C4-2B (cell line): ENCODE results near the gene PBRM1.

Source experiments
- H3K27ac ChIP-seq: fragments of 450-650 bp; 2 replicates; pipeline ENCODE4 v1.5.1; 2017
- ZFX ChIP-seq: fragments of 450-650 bp; IDR thresholded peaks from 2 replicates; pipeline ENCODE4 v1.6.1; 2017
- TF ChIP-seq, protein P1 (sequence below): fragments of 450-650 bp; conservative IDR thresholded peaks from 2 replicates; pipeline ENCODE4 v1.5.1; 2017; ENCODE audit warnings: mild to moderate bottlenecking

PBRM1 gene

DNA sequence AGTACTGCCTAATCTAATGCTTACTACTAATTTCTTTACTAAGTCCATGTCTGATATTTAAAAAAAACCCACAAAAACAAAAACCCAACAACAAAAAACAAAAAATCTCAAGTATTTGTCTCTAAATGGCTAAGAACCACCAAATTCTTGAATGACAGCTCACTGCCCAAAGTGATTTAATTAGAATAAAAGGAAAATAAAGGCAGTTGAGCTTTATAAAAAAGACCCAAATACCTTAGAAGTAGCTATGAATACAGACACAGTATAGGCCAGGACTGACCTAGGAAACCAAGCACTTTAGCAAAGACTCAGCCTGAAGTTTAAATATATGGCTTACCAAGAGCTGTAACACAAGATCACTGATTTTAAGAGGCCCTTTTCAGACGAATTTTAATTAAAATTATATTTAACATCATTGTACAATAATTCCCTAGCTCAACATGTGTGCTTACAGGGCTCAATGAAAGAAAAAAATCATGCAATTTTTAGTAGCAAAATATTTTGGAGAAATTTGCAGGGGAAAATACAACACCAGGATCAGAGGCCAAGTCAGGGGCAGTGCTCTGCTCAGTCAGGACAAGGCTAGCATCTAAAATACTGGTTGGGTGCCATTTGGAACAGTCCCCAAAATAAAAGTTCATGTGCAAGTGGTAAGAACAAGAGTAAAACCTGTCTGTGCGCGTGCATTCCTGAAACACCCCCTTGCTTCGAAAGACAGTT lies 124.5 kb downstream of the PBRM1 start:
- TF ChIP-seq ZFX: no peak
- TF ChIP-seq, protein P1, sequence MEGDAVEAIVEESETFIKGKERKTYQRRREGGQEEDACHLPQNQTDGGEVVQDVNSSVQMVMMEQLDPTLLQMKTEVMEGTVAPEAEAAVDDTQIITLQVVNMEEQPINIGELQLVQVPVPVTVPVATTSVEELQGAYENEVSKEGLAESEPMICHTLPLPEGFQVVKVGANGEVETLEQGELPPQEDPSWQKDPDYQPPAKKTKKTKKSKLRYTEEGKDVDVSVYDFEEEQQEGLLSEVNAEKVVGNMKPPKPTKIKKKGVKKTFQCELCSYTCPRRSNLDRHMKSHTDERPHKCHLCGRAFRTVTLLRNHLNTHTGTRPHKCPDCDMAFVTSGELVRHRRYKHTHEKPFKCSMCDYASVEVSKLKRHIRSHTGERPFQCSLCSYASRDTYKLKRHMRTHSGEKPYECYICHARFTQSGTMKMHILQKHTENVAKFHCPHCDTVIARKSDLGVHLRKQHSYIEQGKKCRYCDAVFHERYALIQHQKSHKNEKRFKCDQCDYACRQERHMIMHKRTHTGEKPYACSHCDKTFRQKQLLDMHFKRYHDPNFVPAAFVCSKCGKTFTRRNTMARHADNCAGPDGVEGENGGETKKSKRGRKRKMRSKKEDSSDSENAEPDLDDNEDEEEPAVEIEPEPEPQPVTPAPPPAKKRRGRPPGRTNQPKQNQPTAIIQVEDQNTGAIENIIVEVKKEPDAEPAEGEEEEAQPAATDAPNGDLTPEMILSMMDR: no peak
- H3K27ac ChIP-seq: no peak overlapping the region

DNA sequence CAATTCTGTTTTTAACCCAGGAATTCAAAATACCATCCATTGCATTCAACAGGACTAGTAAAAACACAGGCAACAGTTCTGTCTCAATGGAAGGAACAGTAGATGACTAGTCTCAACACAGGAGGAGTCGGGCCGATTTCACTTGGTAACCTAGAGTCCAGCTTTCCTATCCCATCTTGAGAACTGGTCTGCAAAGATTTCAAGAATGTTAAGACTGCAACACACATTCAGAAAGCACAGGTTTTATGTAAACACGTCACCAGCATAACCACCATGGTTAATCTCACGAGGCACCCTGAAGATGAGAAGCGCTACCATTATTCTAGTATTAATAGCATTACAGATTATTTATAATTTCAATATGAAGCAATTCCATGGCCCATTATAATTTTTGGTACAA lies 127.3 kb downstream of the PBRM1 start:
- H3K27ac ChIP-seq: no peak overlapping the region
- no peak for TF ChIP-seq ZFX

DNA sequence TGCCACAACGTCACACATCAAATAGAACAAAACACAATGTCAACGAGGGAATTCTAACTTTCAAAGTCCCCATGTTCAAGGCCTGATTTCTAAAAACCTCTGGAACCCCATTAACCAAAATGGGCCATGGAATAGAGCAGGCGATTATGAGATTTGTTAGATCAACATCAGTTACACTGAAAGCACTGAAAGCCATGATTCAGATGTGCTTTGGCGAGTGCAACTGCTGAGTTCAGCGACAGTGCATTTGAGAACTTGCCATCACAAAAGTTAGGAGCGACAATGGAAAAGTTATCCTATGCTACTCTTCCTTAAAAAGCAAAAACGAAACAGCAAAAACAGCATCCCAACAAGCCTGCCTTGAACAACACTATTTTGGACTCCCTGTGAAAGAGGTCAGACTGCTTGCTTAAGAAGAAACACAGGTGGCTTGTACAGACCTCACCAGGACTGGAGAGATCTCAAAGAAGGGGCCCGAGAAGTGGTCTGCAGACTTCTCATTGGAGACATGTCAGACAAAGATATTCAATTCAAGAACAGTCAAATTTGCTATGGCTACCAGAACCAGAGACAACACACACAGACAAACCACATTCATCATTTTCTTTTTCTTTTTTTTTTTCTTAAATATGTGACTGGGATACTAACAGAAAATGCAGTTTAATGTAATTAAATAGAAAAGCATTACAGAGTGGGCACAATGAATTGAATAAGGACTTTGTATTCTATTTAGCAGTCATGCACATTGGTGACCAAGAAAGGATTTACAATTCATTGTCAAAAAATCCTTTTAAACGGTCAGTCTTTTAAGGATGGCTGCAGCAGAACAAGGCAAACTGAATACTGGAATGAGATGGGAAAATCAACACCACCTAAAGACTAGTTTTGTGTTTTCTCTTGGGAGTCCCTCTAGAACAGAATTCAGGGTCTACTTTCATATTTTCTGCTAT lies 128.4 kb downstream of the PBRM1 start:
- no peak overlapping the region for H3K27ac ChIP-seq

DNA sequence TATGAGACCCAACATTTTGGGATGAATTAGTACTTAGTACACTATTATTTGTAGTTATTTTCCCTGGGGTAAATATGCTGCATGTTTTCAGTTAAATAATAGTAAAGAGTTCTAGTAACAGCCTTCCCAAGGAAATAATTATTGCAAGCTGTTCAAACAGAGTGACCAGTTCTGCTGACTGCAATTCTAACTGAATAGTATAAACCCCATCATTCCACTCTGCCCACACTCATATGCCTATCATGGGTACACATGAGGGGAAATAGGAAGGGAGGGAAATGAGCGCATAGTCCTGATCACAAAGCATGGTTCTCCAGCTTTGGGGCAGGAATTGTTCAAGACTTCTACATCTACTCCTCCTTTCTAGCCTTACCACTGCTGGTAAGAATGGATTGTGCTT lies 130.7 kb downstream of the PBRM1 start:
- TF ChIP-seq ZFX: no peak
- TF ChIP-seq, protein P1: no peak

More for the DNA sequence above, 128.4 kb downstream of the PBRM1 start:
- TF ChIP-seq, protein P1: no peak
- TF ChIP-seq ZFX: no peak

DNA sequence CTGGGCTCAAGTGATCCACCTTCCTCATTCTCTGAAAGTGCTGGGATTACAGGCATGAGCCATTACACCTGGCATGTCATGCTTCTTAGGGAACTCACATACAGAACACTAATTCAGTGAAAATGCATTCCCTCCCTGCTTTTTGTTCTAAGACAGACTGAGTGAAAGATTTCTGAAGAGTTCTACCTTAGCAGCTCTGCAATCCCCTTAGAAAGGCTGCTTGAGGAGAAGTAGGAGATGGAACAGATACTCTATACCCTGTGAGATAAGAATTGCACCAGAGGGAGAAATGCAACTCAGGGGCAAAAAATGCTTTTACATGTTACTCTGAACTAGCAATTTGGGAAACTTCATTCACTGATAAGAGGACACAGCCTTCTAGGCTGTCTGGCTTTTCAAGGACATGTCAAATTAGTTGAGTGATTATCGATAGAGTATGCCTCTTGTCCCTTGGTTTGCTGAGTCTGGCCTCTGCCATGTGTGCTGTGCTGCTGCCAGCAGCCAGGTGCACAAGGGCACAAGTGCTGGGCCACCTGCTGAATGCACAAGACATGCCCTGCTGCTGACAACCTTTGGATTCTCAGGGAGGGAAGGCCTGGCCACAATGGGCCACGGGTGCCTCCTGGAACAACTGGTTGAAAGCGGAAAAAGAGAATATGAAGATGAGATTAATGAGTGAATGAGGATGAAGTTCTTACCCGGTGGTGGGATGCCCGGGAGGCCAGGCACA lies 131.5 kb downstream of the PBRM1 start:
- no peak overlapping the region for H3K27ac ChIP-seq
- TF ChIP-seq ZFX: no peak
- TF ChIP-seq, protein P1: no peak

More for the DNA sequence above, 130.7 kb downstream of the PBRM1 start:
- H3K27ac ChIP-seq: no peak overlapping the region

DNA sequence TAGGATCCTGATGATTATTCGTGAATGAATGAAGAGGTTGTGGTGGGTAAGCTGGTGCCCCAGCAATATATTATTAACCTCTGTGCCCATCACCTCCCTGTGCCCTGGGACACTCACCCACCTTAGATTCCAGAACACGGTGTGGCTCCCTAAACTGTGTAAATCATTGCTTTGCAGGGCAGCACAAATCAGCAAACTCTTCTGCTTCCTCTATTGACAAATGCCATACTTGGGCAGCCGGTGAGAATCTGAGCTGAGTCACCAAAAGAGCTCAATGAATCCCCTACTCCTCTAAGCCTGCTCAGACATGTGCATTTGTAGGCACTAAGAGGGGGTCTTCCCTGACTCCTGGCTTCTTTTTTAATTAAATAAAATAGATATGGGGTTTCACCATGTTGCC lies 133.6 kb downstream of the PBRM1 start:
- H3K27ac ChIP-seq: no peak overlapping the region
- TF ChIP-seq, protein P1: no peak
- TF ChIP-seq ZFX: no peak

DNA sequence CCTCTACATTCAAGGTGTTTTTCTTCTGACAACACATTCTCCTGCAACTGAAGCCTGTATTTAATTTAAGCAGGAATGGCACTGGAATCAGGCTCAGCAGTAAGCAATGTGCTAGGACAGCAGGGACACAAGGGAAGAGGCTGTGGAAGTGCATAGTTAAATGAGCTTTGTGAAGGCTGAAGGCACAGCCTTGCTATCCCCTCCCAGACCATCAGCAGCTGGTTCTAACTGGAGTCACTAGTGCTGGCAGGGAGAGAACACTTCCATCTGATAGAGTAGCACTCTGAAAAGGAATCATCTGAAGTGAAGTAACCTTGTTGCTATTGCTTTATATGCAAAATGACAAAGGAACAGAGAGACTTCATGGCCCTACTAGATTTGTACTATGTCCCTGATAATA lies 134.6 kb downstream of the PBRM1 start:
- TF ChIP-seq ZFX: no peak
- TF ChIP-seq, protein P1: no peak
- no peak overlapping the region for H3K27ac ChIP-seq
